Retinal pigment epithelial cell (primary cell): ENCODE measurements around the gene RNF114.
A peak's percentile ranks its signal among the peaks of the same experiment; 100 is the strongest.

Experiments
- DNase-seq: peaks from one replicate; pipeline ENCODE4 v3.0.0-alpha.2; 2010; ENCODE audit warnings: low read depth
- H3K4me3 ChIP-seq: 2 replicates; pipeline ENCODE4 v1.5.1; 2011; ENCODE audit warnings: mild to moderate bottlenecking, low read length, control low read depth, moderate library complexity
- CTCF ChIP-seq: conservative IDR thresholded peaks from 2 replicates; pipeline ENCODE4 v1.5.1; 2011; ENCODE audit warnings: low read depth, low read length, control low read depth, inconsistent platforms

RNF114 gene

GRCh38 chr20:49961413-49961812, 25.2 kb downstream of the RNF114 start:
- no peak for TF ChIP-seq CTCF
- H3K4me3 ChIP-seq, result no peak overlapping the region
- no peak for DNase-seq

GRCh38 chr20:49964964-49965780, 29.0 kb downstream of the RNF114 start:
- peak; percentile 79 for TF ChIP-seq CTCF
- DNase-seq, result no peak

GRCh38 chr20:49965781-49966305, 29.6 kb downstream of the RNF114 start:
- DNase-seq, result no peak
- H3K4me3 ChIP-seq, result no peak overlapping the region
- no peak for TF ChIP-seq CTCF

More at GRCh38 chr20:49964964-49965780, 29.0 kb downstream of the RNF114 start:
- no peak overlapping the region for H3K4me3 ChIP-seq

- no peak for TF ChIP-seq CTCF
- H3K4me3 ChIP-seq, result no peak overlapping the region
- DNase-seq, result no peak
These were observed 30.7 kb downstream of the RNF114 start for GRCh38 chr20:49966861-49967260.

- DNase-seq, result no peak
- no peak overlapping the region for H3K4me3 ChIP-seq
- TF ChIP-seq CTCF, result no peak
These were observed 33.0 kb downstream of the RNF114 start for GRCh38 chr20:49969234-49969633.

GRCh38 chr20:49969946-49970345, 33.7 kb downstream of the RNF114 start:
- TF ChIP-seq CTCF, result no peak
- DNase-seq, result no peak
- no peak overlapping the region for H3K4me3 ChIP-seq

GRCh38 chr20:49970498-49970897, 34.3 kb downstream of the RNF114 start:
- no peak for TF ChIP-seq CTCF
- DNase-seq, result no peak
- no peak overlapping the region for H3K4me3 ChIP-seq
